SK-MEL-5 (cell line): Measurements from ENCODE around the gene FCF1. TPM values are rescaled to one million over a fixed set of nuclear protein-coding genes. Genes with fewer than 3 reads are reported as not detected.

Experiments
- DNase-seq: peaks from one replicate; pipeline ENCODE4 v3.0.0-alpha.2; 2016; ENCODE audit warnings: low read depth, low spot score
- in situ Hi-C: cut with HindIII; loops from 2 replicates; pipeline ENCODE4 v1.10.0; 2016; ENCODE audit warnings: low sequenced_read_pairs, high pct_unique_total_duplicates, low pct_unique_long_range_greater_than_20kb
- total RNA-seq: library from RNA; depleted of rRNA; stranded (reverse); fragments of >200 nt; shearing (Covaris generic); gene quantifications from 2 replicates; pipeline ENCODE4 v1.2.3, GENCODE V29; 2014

Gene FCF1
- total RNA-seq, 1 experiment from 2014 or later: 27.8 TPM

- DNase-seq: no peak
- in situ Hi-C loops: no loop called here
Observed at GRCh38 chr14:74695406-74695805, 17.5 kb upstream of the FCF1 start.

- in situ Hi-C loops: no loop called here
- no peak for DNase-seq
Observed at GRCh38 chr14:74697011-74697410, 15.9 kb upstream of the FCF1 start.

- in situ Hi-C loops: no loop called here
- no peak for DNase-seq
Observed at GRCh38 chr14:74697543-74697942, 15.4 kb upstream of the FCF1 start.

GRCh38 chr14:74697976-74698375, 15.0 kb upstream of the FCF1 start:
- DNase-seq: no peak
- in situ Hi-C loops: no loop called here

GRCh38 chr14:74698465-74698864, 14.5 kb upstream of the FCF1 start:
- in situ Hi-C loops: no loop called here
- no peak for DNase-seq

- DNase-seq: no peak
- in situ Hi-C loops: no loop called here
Observed at GRCh38 chr14:74702293-74702692, 10.7 kb upstream of the FCF1 start.

GRCh38 chr14:74703043-74703442, 9.9 kb upstream of the FCF1 start:
- DNase-seq: no peak
- in situ Hi-C loops: no loop called here

- in situ Hi-C loops: no loop called here
- DNase-seq: no peak
Observed at GRCh38 chr14:74704656-74705055, 8.3 kb upstream of the FCF1 start.

GRCh38 chr14:74705613-74706500, 7.1 kb upstream of the FCF1 start:
- in situ Hi-C loops: no loop called here
- DNase-seq: no peak

GRCh38 chr14:74710480-74710879, 2.5 kb upstream of the FCF1 start:
- in situ Hi-C loops: no loop called here
- no peak for DNase-seq

GRCh38 chr14:74711651-74712050, 1.3 kb upstream of the FCF1 start:
- no peak for DNase-seq
- in situ Hi-C loops: no loop called here

GRCh38 chr14:74713395-74713735, 421 bp downstream of the FCF1 start:
- in situ Hi-C loops: no loop called here
- no peak for DNase-seq

- in situ Hi-C loops: no loop called here
- no peak for DNase-seq
Observed at GRCh38 chr14:74720526-74720925, 7.6 kb downstream of the FCF1 start.

- DNase-seq: no peak
- in situ Hi-C loops: no loop called here
Observed at GRCh38 chr14:74723134-74723533, 10.2 kb downstream of the FCF1 start.

GRCh38 chr14:74732387-74732786, 19.4 kb downstream of the FCF1 start:
- DNase-seq: no peak
- in situ Hi-C loops: no loop called here

GRCh38 chr14:74733221-74733620, 20.3 kb downstream of the FCF1 start:
- DNase-seq: no peak

GRCh38 chr14:74735125-74735524, 22.2 kb downstream of the FCF1 start:
- no peak for DNase-seq
- in situ Hi-C loops: no loop called here

More at GRCh38 chr14:74733221-74733620, 20.3 kb downstream of the FCF1 start:
- in situ Hi-C loops: no loop called here

- in situ Hi-C loops: no loop called here
- no peak for DNase-seq
Observed at GRCh38 chr14:74737753-74738325, 24.9 kb downstream of the FCF1 start.

GRCh38 chr14:74739293-74740030, 26.5 kb downstream of the FCF1 start:
- no peak for DNase-seq
- in situ Hi-C loops: no loop called here
